ENCODE results near the gene DIP2C.
"Not testable (repeated sequence)": the region's sequence is repeated elsewhere in the genome, so short reads cannot be mapped to it uniquely, and the experiment has no call there.

Gene DIP2C

DNA sequence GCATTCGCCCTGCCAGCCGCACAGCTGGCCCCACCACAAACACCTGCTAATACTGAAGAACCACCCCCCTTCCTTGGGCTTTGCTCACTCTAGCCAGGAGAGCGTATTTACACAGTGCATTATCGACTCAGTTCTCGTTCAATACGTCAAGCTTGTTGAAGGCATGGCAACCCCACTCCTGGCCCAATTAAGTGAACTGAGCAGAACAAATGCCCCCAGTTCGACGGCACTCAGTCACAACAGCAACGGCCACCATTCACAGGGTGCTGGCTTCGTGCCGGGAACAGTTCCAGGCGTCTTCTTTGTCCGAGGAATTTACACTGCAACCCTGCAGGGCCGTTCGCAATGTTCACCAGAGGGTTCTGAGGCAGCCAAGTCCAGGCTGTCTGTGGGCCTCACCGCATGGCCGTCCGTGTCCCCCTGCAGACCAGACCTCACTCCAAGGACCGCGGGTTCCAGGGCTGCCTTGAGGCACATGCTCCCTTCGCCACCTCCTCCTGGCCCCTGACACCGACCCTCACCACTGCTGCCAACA is 175.3 kb downstream of the DIP2C start:
- no peak overlapping the region for H3K9ac ChIP-seq (ENCODE audit: low read depth, low read length)
- H3K4me3 ChIP-seq (ENCODE audit: low read depth in 1 of 2, low read length in 2 of 2): no peak overlapping the region
- peaks cover 7% of the 10 kb centered on the region for H4K20me1 ChIP-seq (ENCODE audit: insufficient read depth, low read length)
- TF ChIP-seq EZH2 (IDR thresholded peaks at IDR 0.05; ENCODE audit: borderline replicate concordance, low read depth, low read length, severe bottlenecking): no peak
- TF ChIP-seq, protein P1, sequence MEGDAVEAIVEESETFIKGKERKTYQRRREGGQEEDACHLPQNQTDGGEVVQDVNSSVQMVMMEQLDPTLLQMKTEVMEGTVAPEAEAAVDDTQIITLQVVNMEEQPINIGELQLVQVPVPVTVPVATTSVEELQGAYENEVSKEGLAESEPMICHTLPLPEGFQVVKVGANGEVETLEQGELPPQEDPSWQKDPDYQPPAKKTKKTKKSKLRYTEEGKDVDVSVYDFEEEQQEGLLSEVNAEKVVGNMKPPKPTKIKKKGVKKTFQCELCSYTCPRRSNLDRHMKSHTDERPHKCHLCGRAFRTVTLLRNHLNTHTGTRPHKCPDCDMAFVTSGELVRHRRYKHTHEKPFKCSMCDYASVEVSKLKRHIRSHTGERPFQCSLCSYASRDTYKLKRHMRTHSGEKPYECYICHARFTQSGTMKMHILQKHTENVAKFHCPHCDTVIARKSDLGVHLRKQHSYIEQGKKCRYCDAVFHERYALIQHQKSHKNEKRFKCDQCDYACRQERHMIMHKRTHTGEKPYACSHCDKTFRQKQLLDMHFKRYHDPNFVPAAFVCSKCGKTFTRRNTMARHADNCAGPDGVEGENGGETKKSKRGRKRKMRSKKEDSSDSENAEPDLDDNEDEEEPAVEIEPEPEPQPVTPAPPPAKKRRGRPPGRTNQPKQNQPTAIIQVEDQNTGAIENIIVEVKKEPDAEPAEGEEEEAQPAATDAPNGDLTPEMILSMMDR (IDR thresholded peaks at IDR 0.05; ENCODE audit: borderline replicate concordance, extremely low read depth, low read length, poor library complexity, severe bottlenecking): no peak
- DNase-seq: no peak
- no peak overlapping the region for H2AFZ ChIP-seq (ENCODE audit: low read depth, low read length)
- H3K9me3 ChIP-seq (ENCODE audit: insufficient read depth, low read length, severe bottlenecking): no peaks in the 10 kb centered on the region
- H3K36me3 ChIP-seq (ENCODE audit: insufficient read depth, low read length): no peaks in the 10 kb centered on the region
- peaks cover 4% of the 10 kb centered on the region for H3K27me3 ChIP-seq (ENCODE audit: insufficient read depth, low read length, poor library complexity)
- no peaks in the 10 kb centered on the region for H3K4me1 ChIP-seq (ENCODE audit: insufficient read depth, low read length)
- no peak overlapping the region for H3K4me2 ChIP-seq (ENCODE audit: insufficient read depth, low read length)
- ATAC-seq (ENCODE audit: insufficient read depth, low read depth): no peak
- H3K27ac ChIP-seq (ENCODE audit: low read length): no peak overlapping the region
- H3K79me2 ChIP-seq (ENCODE audit: insufficient read depth, low read length): no peaks in the 10 kb centered on the region

DNA sequence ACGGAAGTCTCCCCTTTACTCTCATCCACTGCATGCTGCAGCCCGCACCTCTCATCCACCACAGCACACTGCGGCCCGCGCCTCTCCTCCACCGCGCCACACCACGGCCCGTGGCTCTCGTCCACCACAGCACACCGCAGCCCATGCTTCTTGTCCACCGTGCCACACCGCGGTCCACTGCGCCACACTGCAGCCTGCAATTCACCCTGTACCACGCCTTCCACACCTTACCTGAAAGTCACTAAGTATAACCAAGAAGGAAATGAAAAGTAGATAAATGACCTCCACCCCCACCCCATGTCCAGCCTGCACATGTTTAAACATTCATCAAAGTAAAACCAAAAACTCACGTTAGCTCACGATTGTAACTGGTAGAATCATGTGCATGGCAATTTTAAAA is 176.1 kb downstream of the DIP2C start:
- no peak overlapping the region for H2AFZ ChIP-seq (ENCODE audit: low read depth, low read length)
- no peak for DNase-seq
- no peak overlapping the region for H3K4me2 ChIP-seq (ENCODE audit: insufficient read depth, low read length)
- TF ChIP-seq, protein P1 (IDR thresholded peaks at IDR 0.05; ENCODE audit: borderline replicate concordance, extremely low read depth, low read length, poor library complexity, severe bottlenecking): no peak
- TF ChIP-seq EZH2 (IDR thresholded peaks at IDR 0.05; ENCODE audit: borderline replicate concordance, low read depth, low read length, severe bottlenecking): no peak
- no peak overlapping the region for H3K9ac ChIP-seq (ENCODE audit: low read depth, low read length)
- H3K4me3 ChIP-seq (ENCODE audit: low read depth in 1 of 2, low read length in 2 of 2): no peak overlapping the region
- H3K4me1 ChIP-seq (ENCODE audit: insufficient read depth, low read length): no peaks in the 10 kb centered on the region
- H3K36me3 ChIP-seq (ENCODE audit: insufficient read depth, low read length): no peaks in the 10 kb centered on the region
- peaks cover 3% of the 10 kb centered on the region for H4K20me1 ChIP-seq (ENCODE audit: insufficient read depth, low read length)
- H3K9me3 ChIP-seq (ENCODE audit: insufficient read depth, low read length, severe bottlenecking): no peaks in the 10 kb centered on the region
- no peaks in the 10 kb centered on the region for H3K79me2 ChIP-seq (ENCODE audit: insufficient read depth, low read length)
- H3K27ac ChIP-seq (ENCODE audit: low read length): no peak overlapping the region
- no peak for ATAC-seq (ENCODE audit: insufficient read depth, low read depth)
- peaks cover 4% of the 10 kb centered on the region for H3K27me3 ChIP-seq (ENCODE audit: insufficient read depth, low read length, poor library complexity)

DNA sequence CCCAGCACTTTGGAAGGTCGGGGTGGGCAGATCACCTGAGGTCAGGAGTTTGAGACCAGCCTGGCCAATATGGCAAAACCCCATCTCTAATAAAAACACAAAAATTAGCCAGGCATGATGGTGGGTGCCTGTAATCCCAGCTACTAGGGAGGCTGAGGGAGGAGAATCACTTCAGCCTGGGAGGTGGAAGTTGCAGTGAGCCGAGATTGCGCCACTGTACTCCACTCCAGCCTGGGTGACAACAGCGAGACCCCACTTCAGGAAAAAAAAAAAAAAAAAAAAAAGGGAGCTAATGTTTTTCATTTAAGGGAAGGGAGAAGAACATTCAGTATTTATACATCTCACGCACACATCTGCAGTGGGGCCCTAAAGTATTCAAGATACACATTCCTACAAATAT is 176.8 kb downstream of the DIP2C start:
- H2AFZ ChIP-seq (ENCODE audit: low read depth, low read length); DNase-seq; H4K20me1 ChIP-seq (ENCODE audit: insufficient read depth, low read length); H3K9me3 ChIP-seq (ENCODE audit: insufficient read depth, low read length, severe bottlenecking); H3K79me2 ChIP-seq (ENCODE audit: insufficient read depth, low read length); H3K4me2 ChIP-seq (ENCODE audit: insufficient read depth, low read length); H3K27ac ChIP-seq (ENCODE audit: low read length); H3K4me3 ChIP-seq (ENCODE audit: low read depth in 1 of 2, low read length in 2 of 2); H3K4me1 ChIP-seq (ENCODE audit: insufficient read depth, low read length); H3K36me3 ChIP-seq (ENCODE audit: insufficient read depth, low read length); H3K9ac ChIP-seq (ENCODE audit: low read depth, low read length); ATAC-seq (ENCODE audit: insufficient read depth, low read depth); H3K27me3 ChIP-seq (ENCODE audit: insufficient read depth, low read length, poor library complexity): not testable (repeated sequence)

DNA sequence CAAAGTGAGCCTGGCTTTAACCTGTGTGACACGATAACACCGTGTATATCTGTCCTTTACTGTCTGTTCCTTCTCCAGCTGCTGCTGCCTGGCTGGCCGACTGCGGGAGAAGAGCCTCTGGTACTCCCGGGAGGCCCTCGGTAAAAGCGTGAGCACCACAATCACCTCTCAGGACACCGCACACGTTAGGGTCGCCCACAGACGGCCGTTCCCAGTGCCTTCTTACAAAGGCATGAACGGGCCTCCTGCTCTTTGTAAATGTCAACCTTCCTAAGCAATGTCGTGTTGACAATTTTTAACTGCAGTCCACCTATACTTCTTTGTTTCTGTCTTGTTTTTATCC is 177.6 kb downstream of the DIP2C start:
- Histone ChIP-seq H3K4me2 (ENCODE audit: insufficient read depth, low read length) (no peak overlapping the region), H3K4me3 (ENCODE audit: low read depth in 1 of 2, low read length in 2 of 2) (no peak overlapping the region), H3K9me3 (ENCODE audit: insufficient read depth, low read length, severe bottlenecking) (no peaks in the 10 kb centered on the region), H4K20me1 (ENCODE audit: insufficient read depth, low read length) (peaks cover 3% of the 10 kb centered on the region), H3K27ac (ENCODE audit: low read length) (no peak overlapping the region), H2AFZ (ENCODE audit: low read depth, low read length) (no peak overlapping the region), H3K79me2 (ENCODE audit: insufficient read depth, low read length) (no peaks in the 10 kb centered on the region), H3K27me3 (ENCODE audit: insufficient read depth, low read length, poor library complexity) (peaks cover 4% of the 10 kb centered on the region), H3K9ac (ENCODE audit: low read depth, low read length) (no peak overlapping the region), H3K36me3 (ENCODE audit: insufficient read depth, low read length) (no peaks in the 10 kb centered on the region), H3K4me1 (ENCODE audit: insufficient read depth, low read length) (no peaks in the 10 kb centered on the region)
- no peak for TF ChIP-seq EZH2 (IDR thresholded peaks at IDR 0.05; ENCODE audit: borderline replicate concordance, low read depth, low read length, severe bottlenecking)
- TF ChIP-seq, protein P1 (IDR thresholded peaks at IDR 0.05; ENCODE audit: borderline replicate concordance, extremely low read depth, low read length, poor library complexity, severe bottlenecking): no peak
- ATAC-seq (ENCODE audit: insufficient read depth, low read depth): no peak
- no peak for DNase-seq

Measured in DND-41 (cell line).